ENCODE results near the gene MLPH.

DNA sequence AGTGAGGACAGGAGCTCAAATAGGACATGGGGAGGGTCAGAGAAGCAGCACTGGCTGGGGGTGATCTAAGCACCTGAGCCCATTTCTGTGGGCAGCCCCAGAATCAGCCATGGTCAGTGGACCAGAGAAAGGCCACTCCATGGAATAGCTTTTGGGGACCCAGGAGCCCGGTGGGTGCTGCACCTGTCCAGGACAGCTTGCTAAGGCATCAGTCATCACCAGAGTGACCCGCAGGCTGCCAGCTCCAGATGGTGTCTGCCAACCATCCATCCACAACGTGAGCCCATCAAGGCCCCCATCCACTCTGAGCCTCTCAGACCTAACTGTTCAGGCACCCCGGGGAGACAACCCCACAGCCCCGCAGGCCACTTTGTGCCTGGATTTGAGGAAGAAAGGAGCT is 49.5 kb upstream of the MLPH start:
- TF ChIP-seq EZH2 (IDR thresholded peaks at IDR 0.05; ENCODE audit: borderline replicate concordance, insufficient read depth, low read depth, low read length, poor library complexity, severe bottlenecking), result no peak
- TF ChIP-seq, protein P1, sequence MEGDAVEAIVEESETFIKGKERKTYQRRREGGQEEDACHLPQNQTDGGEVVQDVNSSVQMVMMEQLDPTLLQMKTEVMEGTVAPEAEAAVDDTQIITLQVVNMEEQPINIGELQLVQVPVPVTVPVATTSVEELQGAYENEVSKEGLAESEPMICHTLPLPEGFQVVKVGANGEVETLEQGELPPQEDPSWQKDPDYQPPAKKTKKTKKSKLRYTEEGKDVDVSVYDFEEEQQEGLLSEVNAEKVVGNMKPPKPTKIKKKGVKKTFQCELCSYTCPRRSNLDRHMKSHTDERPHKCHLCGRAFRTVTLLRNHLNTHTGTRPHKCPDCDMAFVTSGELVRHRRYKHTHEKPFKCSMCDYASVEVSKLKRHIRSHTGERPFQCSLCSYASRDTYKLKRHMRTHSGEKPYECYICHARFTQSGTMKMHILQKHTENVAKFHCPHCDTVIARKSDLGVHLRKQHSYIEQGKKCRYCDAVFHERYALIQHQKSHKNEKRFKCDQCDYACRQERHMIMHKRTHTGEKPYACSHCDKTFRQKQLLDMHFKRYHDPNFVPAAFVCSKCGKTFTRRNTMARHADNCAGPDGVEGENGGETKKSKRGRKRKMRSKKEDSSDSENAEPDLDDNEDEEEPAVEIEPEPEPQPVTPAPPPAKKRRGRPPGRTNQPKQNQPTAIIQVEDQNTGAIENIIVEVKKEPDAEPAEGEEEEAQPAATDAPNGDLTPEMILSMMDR (IDR thresholded peaks at IDR 0.05), result no peak

All from B cell (primary cell).